NB4 (cell line): ENCODE data around the gene SMIM7.
"Not testable (repeated sequence)": the region's sequence is repeated elsewhere in the genome, so short reads cannot be mapped to it uniquely, and the experiment has no call there.

Experiments used
- DNase-seq: peaks from one replicate; pipeline ENCODE4 v3.0.0; 2010; ENCODE audit warnings: low read depth
- H3K4me3 ChIP-seq: one replicate; pipeline ENCODE4 v1.5.1; 2011; ENCODE audit warnings: mild to moderate bottlenecking, low read depth, low read length, moderate library complexity
- MYC ChIP-seq: IDR thresholded peaks from 2 replicates; pipeline ENCODE4 v1.6.1; 2011; ENCODE audit warnings: low read depth, low read length
- POLR2A ChIP-seq: IDR thresholded peaks from 2 replicates; pipeline ENCODE4 v1.6.1; 2011; ENCODE audit warnings: mild to moderate bottlenecking; ENCODE audit not compliant: insufficient read length; ENCODE audit errors: extremely low read depth
- TF ChIP-seq, protein P1 (sequence below): IDR thresholded peaks from one replicate; pipeline ENCODE4 v1.5.1; 2012; ENCODE audit warnings: low read depth, low read length
- TF ChIP-seq, protein P2 (sequence below): IDR thresholded peaks from 2 replicates; pipeline ENCODE4 v1.6.1; 2011; ENCODE audit warnings: low read depth, low read length

SMIM7 gene

DNA sequence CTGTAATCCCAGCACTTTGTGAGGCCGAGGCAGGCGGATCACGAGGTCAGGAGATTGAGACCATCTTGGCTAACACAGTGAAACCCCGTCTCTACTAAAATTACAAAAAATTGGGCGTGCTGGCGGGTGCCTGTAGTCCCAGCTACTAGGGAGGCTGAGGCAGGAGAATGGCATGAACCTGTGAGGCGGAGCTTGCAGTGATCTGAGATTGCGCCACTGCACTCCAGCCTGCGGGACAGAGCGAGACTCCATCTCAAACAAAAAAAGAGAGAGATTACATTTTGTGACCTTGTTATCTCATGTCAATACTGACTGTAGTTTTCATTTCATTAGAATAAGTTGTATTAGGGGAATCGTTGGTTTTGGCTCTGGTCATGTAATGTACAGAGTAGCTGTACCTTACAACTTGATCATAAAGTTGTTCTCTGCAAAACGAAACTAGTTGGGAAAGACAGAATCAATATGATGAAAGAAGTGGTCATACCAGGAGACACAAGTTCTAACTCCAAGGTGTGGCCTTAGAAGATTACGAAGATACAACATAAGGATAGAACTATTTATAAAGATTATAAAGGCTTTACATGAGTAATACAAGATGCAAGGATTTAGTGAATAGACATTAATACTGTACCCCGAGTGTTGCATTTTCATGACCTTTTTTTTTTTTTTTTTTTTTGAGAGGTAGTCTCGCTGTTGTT lies 16.3 kb upstream of the SMIM7 start:
- TF ChIP-seq MYC (no peak), POLR2A (no peak)
- TF ChIP-seq, protein P1, sequence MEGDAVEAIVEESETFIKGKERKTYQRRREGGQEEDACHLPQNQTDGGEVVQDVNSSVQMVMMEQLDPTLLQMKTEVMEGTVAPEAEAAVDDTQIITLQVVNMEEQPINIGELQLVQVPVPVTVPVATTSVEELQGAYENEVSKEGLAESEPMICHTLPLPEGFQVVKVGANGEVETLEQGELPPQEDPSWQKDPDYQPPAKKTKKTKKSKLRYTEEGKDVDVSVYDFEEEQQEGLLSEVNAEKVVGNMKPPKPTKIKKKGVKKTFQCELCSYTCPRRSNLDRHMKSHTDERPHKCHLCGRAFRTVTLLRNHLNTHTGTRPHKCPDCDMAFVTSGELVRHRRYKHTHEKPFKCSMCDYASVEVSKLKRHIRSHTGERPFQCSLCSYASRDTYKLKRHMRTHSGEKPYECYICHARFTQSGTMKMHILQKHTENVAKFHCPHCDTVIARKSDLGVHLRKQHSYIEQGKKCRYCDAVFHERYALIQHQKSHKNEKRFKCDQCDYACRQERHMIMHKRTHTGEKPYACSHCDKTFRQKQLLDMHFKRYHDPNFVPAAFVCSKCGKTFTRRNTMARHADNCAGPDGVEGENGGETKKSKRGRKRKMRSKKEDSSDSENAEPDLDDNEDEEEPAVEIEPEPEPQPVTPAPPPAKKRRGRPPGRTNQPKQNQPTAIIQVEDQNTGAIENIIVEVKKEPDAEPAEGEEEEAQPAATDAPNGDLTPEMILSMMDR: no peak
- TF ChIP-seq, protein P2, sequence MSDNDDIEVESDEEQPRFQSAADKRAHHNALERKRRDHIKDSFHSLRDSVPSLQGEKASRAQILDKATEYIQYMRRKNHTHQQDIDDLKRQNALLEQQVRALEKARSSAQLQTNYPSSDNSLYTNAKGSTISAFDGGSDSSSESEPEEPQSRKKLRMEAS: no peak
- H3K4me3 ChIP-seq: no peak overlapping the region
- DNase-seq: no peak

DNA sequence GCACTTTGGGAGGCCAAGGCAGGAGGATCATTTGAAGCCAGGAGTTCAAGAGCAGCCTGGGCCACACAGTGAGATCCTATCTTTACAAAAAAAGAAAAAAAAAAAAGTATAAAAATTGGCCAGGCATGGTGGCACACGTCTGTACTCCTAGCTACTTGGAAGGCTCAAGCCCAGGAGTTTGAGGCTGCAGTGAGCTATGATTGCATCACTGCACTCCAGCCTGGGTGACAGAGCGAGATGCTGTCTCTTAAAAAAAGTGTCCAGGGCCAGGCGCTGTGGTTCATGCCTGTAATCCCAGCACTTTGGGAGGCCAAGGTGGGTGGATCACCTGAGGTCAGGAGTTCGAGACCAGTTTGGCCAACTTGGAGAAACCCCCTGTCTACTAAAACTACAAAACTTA lies 13.9 kb upstream of the SMIM7 start:
- not testable (repeated sequence) for H3K4me3 ChIP-seq, DNase-seq

DNA sequence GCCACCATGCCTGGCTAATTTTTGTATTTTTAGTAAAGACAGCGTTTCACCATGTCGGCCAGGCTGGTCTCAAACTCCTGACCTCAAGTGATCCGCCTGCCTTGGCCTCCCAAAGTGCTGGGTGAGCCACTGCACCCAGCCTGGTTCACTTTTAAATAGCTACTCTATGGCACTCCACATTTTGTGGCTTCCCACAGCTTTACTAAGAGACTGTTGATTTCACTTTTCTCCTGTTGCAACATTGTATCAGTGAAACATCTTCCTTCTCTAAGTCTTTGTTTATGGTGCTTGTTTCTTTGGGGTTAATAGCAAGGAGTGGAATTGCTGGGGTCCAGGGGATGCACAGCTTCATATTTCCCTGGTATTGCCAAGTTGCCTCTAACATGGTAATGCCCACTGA lies 13.3 kb upstream of the SMIM7 start:
- DNase-seq: peak; percentile 43
- no peak overlapping the region for H3K4me3 ChIP-seq
- TF ChIP-seq, protein P2: no peak
- no peak for TF ChIP-seq MYC
- TF ChIP-seq POLR2A: no peak

DNA sequence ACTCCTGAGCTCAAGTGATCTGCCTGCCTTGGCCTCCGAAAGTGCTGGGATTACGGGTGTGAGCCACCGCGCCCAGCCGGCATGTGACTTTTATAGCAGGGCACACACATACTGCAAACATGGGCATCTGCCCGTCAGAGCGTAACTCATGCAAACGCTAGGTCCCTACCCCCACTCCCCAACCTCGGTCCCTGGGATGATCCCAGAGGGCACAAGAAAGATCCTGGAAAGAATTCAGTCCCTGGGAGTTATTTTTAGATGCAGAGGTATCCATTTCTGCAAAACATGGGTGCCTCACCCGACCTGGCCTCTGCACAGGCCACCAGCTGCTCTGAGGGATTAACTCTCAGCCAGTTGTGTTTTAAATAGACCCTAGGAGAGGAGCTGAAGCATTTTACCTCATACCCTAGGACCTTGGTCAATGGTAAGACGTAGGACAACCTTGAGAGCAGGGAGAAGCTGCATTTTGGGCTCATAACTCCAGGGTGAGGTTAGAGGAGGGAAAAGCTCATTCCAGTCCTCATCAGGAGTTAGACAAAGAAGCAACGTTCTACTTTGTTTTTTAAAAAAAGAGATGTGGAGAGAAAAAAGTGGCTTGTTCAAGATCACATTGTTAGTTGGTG lies 11.8 kb upstream of the SMIM7 start:
- no peak overlapping the region for H3K4me3 ChIP-seq
- TF ChIP-seq, protein P2: no peak
- TF ChIP-seq POLR2A (no peak), MYC (no peak)
- TF ChIP-seq, protein P1: no peak
- no peak for DNase-seq

DNA sequence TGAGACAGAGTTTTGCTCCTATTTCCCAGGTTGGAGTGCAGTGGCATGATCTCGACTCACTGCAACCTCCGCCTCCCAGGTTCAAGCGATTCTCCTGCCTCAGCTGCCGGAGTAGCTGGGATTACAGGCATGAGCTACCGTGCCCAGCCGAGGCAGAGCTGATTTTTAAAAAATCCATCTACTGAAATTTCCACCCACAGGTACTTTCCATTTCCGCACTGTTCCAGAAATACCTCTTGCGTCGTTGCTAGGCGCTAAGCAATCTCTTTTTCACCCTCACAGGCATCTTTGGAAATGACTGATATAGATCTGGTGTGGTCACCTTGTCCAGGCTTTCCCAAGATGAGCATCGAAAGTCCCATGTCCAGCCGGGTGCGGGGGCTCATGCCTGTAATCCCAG lies 10.3 kb upstream of the SMIM7 start:
- no peak overlapping the region for H3K4me3 ChIP-seq
- TF ChIP-seq, protein P2: no peak
- TF ChIP-seq, protein P1: no peak
- TF ChIP-seq MYC (no peak), POLR2A (no peak)
- DNase-seq: no peak

DNA sequence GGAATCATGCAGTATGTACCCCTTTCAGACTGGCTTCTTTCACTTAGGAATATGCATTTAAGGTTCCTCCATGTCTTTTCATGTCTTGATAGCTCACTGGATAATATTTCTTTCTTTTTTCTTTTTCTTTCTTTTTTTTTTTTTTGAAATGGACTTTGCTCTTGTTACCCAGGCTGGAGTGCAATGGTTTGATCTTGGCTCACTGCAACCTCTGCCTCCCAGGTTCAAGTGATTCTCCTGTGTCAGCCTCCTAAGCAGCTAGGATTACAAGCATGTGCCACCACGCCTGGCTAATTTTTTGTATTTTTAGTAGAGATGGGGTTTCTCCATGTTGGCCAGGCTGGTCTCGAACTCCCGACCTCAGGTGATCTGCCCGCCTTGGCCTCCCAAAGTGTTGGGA lies 8.8 kb upstream of the SMIM7 start:
- not testable (repeated sequence) for H3K4me3 ChIP-seq, DNase-seq

DNA sequence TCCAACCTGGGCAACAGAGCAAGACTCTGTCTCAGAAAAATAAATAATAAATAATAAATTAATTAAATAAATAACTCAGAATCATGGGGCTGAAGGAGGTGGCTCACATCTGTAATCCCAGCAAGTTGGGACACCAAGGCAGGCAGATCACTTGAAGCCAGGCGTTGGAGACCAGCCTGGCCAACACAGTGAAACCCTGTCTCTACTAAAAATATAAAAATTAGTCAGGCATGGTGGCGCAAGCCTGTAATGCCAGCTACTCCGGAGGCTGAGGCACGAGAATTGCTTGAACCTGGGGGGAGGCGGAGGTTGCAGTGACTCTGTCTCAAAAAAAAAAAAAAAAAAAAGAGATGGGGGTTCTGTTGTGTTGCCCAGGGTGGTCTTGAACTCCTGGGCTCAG lies 8.2 kb upstream of the SMIM7 start:
- H3K4me3 ChIP-seq: no peak overlapping the region
- TF ChIP-seq POLR2A: no peak
- TF ChIP-seq, protein P1: no peak
- TF ChIP-seq, protein P2: no peak
- TF ChIP-seq MYC: no peak
- no peak for DNase-seq
